Endothelial cell of umbilical vein (primary cell): ENCODE results near the gene MEX3C.

ENCODE experiments used
- POLR2A ChIP-seq: IDR thresholded peaks from 2 replicates; pipeline ENCODE4 v1.6.1; 2012; ENCODE audit warnings: low read depth, mild to moderate bottlenecking, control low read depth, low read length
- TF ChIP-seq, protein P1 (sequence below), 2 donors: IDR thresholded peaks; 1 replicate in 1 of 2; 2 replicates in 1 of 2; pipeline ENCODE4 v1.5.1; 2011; ENCODE audit warnings: low read length in 2 of 2, mild to moderate bottlenecking in 2 of 2, moderate library complexity in 2 of 2, control low read depth in 1 of 2, inconsistent platforms in 1 of 2, low read depth in 1 of 2; ENCODE audit not compliant: insufficient read depth in 1 of 2; ENCODE audit errors: extremely low read depth in 1 of 2

DNA sequence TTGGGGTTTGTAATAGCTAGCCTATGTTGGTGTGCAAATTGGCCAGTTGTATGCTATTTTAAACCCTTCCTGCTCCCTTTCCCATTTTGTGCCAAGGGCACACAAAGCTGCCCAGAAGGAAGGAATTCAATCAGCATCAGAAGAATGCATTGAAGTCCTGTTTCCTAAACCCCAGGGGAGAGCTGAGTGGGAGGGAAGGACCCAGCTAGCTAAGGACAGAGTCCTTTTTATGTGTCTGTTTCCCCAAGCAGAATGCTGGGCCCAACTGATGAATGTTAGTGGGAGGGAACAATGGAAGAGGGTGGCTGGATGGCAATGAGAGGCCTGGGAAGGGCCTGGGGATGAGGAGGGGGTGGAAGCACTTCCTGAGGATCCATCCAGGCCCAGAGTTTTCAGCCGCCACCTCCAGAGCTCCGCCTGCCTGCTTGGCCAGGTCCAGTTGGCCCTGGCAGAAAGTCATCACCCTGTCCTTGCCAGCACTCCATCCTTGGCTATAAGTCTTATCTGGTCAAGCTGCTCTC is 32.7 kb downstream of the MEX3C start:
- no peak for TF ChIP-seq POLR2A
- TF ChIP-seq, protein P1, sequence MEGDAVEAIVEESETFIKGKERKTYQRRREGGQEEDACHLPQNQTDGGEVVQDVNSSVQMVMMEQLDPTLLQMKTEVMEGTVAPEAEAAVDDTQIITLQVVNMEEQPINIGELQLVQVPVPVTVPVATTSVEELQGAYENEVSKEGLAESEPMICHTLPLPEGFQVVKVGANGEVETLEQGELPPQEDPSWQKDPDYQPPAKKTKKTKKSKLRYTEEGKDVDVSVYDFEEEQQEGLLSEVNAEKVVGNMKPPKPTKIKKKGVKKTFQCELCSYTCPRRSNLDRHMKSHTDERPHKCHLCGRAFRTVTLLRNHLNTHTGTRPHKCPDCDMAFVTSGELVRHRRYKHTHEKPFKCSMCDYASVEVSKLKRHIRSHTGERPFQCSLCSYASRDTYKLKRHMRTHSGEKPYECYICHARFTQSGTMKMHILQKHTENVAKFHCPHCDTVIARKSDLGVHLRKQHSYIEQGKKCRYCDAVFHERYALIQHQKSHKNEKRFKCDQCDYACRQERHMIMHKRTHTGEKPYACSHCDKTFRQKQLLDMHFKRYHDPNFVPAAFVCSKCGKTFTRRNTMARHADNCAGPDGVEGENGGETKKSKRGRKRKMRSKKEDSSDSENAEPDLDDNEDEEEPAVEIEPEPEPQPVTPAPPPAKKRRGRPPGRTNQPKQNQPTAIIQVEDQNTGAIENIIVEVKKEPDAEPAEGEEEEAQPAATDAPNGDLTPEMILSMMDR (IDR thresholded peaks at IDR 0.05; ENCODE audit: extremely low read depth in 1 of 2, insufficient read depth in 1 of 2, low read depth in 1 of 2, low read length in 2 of 2), result no peak
